Neuronal stem cell (in vitro differentiated cells): ENCODE results near the gene SPATS2L.

ENCODE experiments used
- DNase-seq: peaks from one replicate; pipeline ENCODE4 v3.0.0-alpha.2; 2013; ENCODE audit warnings: low spot score
- H2AFZ ChIP-seq: one replicate; pipeline ENCODE4 v1.6.1; 2013; ENCODE audit warnings: mild to moderate bottlenecking, low read length, inconsistent platforms
- H2AK5ac ChIP-seq: 2 replicates; pipeline ENCODE4 v1.6.1; 2013; ENCODE audit warnings: low read depth, mild to moderate bottlenecking, inconsistent platforms, low read length, moderate library complexity, mixed read lengths
- H2BK120ac ChIP-seq: 2 replicates; pipeline ENCODE4 v1.6.1; 2013; ENCODE audit warnings: low read depth, mild to moderate bottlenecking, inconsistent platforms, low read length, moderate library complexity, mixed read lengths
- H2BK12ac ChIP-seq: one replicate; pipeline ENCODE4 v1.6.1; 2013; ENCODE audit warnings: low read length, inconsistent platforms
- H2BK15ac ChIP-seq: 2 replicates; pipeline ENCODE4 v1.6.1; 2013; ENCODE audit warnings: mild to moderate bottlenecking, low read length, inconsistent platforms, mixed read lengths
- H2BK5ac ChIP-seq: one replicate; pipeline ENCODE4 v1.6.1; 2013; ENCODE audit warnings: inconsistent platforms, mild to moderate bottlenecking, low read length, moderate library complexity
- H3K14ac ChIP-seq: one replicate; pipeline ENCODE4 v1.6.1; 2013; ENCODE audit warnings: low read length, inconsistent platforms
- H3K18ac ChIP-seq: 2 replicates; pipeline ENCODE4 v1.6.1; 2013; ENCODE audit warnings: low read length, inconsistent platforms
- H3K23ac ChIP-seq: 2 replicates; pipeline ENCODE4 v1.6.1; 2013; ENCODE audit warnings: low read depth, mild to moderate bottlenecking, mixed read lengths, low read length, inconsistent platforms; ENCODE audit not compliant: poor library complexity
- H3K27ac ChIP-seq: replicated peaks from 3 replicates; pipeline ENCODE4 v1.5.1; 2013; ENCODE audit warnings: low read length, inconsistent platforms
- H3K27me3 ChIP-seq, 3 experiments: 2 replicates each; pipeline ENCODE4 v1.6.1; 2013; ENCODE audit warnings: low read length in 3 of 3, mild to moderate bottlenecking in 2 of 3, inconsistent platforms in 1 of 3, low read depth in 1 of 3, mixed read lengths in 1 of 3, moderate library complexity in 1 of 3; ENCODE audit not compliant: control insufficient read depth in 3 of 3, insufficient read depth in 3 of 3
- H3K36me3 ChIP-seq, 2 donors: replicated peaks in 1 of 2; 2 replicates each; pipeline ENCODE4 v1.6.1; 2013; ENCODE audit warnings: low read length in 2 of 2; ENCODE audit not compliant: control insufficient read depth in 2 of 2, insufficient read depth in 2 of 2
- H3K4ac ChIP-seq: 2 replicates; pipeline ENCODE4 v1.6.1; 2013; ENCODE audit warnings: inconsistent platforms, mild to moderate bottlenecking, low read length, moderate library complexity
- H3K4me1 ChIP-seq, 2 donors: 1 replicate in 1 of 2; 2 replicates in 1 of 2; pipeline ENCODE4 v1.6.1; 2013; ENCODE audit warnings: low read length in 2 of 2, low read depth in 1 of 2; ENCODE audit not compliant: control insufficient read depth in 2 of 2, insufficient read depth in 1 of 2
- H3K4me2 ChIP-seq: one replicate; pipeline ENCODE4 v1.6.1; 2013; ENCODE audit warnings: mild to moderate bottlenecking, low read length, inconsistent platforms; ENCODE audit not compliant: insufficient read depth, poor library complexity, severe bottlenecking
- H3K4me3 ChIP-seq, 2 donors: 2 replicates each; pipeline ENCODE4 v1.5.1; 2013; ENCODE audit warnings: low read length in 2 of 2, mild to moderate bottlenecking in 2 of 2, inconsistent platforms in 1 of 2, moderate library complexity in 1 of 2
- H3K79me1 ChIP-seq: one replicate; pipeline ENCODE4 v1.6.1; 2013; ENCODE audit warnings: low read depth, mild to moderate bottlenecking, inconsistent platforms, low read length, moderate library complexity
- H3K9ac ChIP-seq: one replicate; pipeline ENCODE4 v1.6.1; 2013; ENCODE audit warnings: mild to moderate bottlenecking, low read depth, low read length, inconsistent platforms; ENCODE audit not compliant: poor library complexity
- H3K9me3 ChIP-seq, 2 donors: replicated peaks in 1 of 2; 2 replicates each; pipeline versions ENCODE3 to v1.6.1; 2013; ENCODE audit warnings: low read length in 2 of 2, mild to moderate bottlenecking in 2 of 2, inconsistent platforms in 1 of 2, low read depth in 1 of 2, mixed read lengths in 1 of 2, moderate library complexity in 1 of 2; ENCODE audit not compliant: control insufficient read depth in 2 of 2, insufficient read depth in 1 of 2
- H4K8ac ChIP-seq: one replicate; pipeline ENCODE4 v1.6.1; 2013; ENCODE audit warnings: low read depth, mild to moderate bottlenecking, inconsistent platforms, low read length, moderate library complexity
- H4K91ac ChIP-seq: one replicate; pipeline ENCODE4 v1.6.1; 2013; ENCODE audit warnings: low read length, low read depth, mild to moderate bottlenecking, inconsistent platforms; ENCODE audit not compliant: poor library complexity
- WGBS, 2 donors: extraction: QIAGEN DNeasy Blood & Tissue Kit; methylation state at CpG; one replicate each; pipeline ENCODE4 v1.1.7; 2013; ENCODE audit warnings: missing lambda C conversion rate in 2 of 2, mixed read lengths in 1 of 2; ENCODE audit not compliant: insufficient read length in 2 of 2, insufficient replicate concordance in 1 of 2; ENCODE audit errors: extremely low coverage in 2 of 2; 5-methylcytosine and 5-hydroxymethylcytosine counted together

SPATS2L gene

DNA sequence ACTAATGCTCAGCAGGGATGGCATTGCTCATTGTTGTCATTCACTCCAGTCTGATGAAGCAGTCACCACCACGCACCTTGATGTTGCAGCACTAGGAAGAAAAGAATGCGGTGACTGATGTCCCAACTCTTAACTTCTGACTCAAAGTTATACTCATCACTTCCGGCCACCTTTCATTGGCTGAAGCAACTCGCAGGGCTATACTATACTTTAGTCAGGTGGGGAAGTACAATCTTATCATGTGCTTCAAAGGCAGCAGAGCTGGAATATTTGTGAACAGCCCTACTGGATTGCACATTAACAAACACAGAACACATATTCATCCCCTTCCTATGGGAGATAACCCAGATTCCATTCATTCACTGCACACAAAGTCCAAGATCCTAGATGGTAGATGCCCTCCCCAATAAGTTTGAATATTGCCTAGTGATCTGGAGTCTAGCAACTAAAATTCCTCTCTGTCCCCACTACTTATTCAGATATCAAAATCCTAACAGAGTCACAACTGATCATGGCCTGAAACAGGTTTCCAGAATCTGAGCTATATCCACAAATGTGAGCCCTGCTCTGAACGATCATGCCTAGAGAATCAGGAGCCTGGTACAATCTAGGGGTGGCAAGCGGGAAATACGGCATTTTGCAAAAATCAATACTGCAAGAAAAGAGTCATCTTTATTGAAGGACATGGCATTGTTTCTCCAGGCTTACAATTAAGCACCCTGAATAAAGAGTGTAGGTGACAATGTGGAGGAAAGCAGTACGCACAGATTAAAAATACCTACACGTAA lies 3.4 kb upstream of the SPATS2L start:
- no peak overlapping the region for H3K18ac ChIP-seq
- no peak for DNase-seq
- no peak overlapping the region for H2AFZ ChIP-seq
- H4K8ac ChIP-seq, result no peak overlapping the region
- H2BK5ac ChIP-seq, result no peak overlapping the region
- H3K4ac ChIP-seq, result no peak overlapping the region
- H3K36me3 ChIP-seq, result no peaks in the 10 kb centered on the region
- H3K23ac ChIP-seq, result no peak overlapping the region
- no CpG with 5 or more reads among the region's 9 CpGs for WGBS, 2 donors
- H3K9me3 ChIP-seq, result no peaks in the 10 kb centered on the region
- no peak overlapping the region for H2BK120ac ChIP-seq
- H3K79me1 ChIP-seq, result no peaks in the 10 kb centered on the region
- no peak overlapping the region for H3K4me2 ChIP-seq
- H2BK15ac ChIP-seq, result no peak overlapping the region
- peaks cover 0 to 6% (median 0%) of the 10 kb centered on the region in 3 experiments for H3K27me3 ChIP-seq
- H3K27ac ChIP-seq, result no peak overlapping the region
- H3K4me3 ChIP-seq, result no peak overlapping the region
- peaks cover 2 to 6% of the 10 kb centered on the region in 2 donors for H3K4me1 ChIP-seq
- H2BK12ac ChIP-seq, result no peak overlapping the region
- H3K14ac ChIP-seq, result no peak overlapping the region
- no peak overlapping the region for H4K91ac ChIP-seq
- no peak overlapping the region for H2AK5ac ChIP-seq
- H3K9ac ChIP-seq, result no peak overlapping the region

- Histone ChIP-seq H3K4me1 (peaks cover 6 to 20% of the 10 kb centered on the region in 2 donors), H3K4me3 (peak overlapping the region; percentile 74 to 95), H2AK5ac (no peak overlapping the region), H2BK120ac (no peak overlapping the region), H2BK12ac (no peak overlapping the region), H3K79me1 (no peaks in the 10 kb centered on the region), H2BK5ac (no peak overlapping the region), H4K8ac (no peak overlapping the region), H3K4ac (no peak overlapping the region), H3K9ac (no peak overlapping the region), H3K27me3 (peaks cover 0 to 6% (median 0%) of the 10 kb centered on the region in 3 experiments), H3K18ac (peak overlapping the region; percentile 12), H3K27ac (no peak overlapping the region), H2AFZ (peak overlapping the region; percentile 91), H3K23ac (no peak overlapping the region), H3K4me2 (peak overlapping the region; percentile 90), H4K91ac (no peak overlapping the region), H3K9me3 (no peaks in the 10 kb centered on the region), H3K36me3 (no peaks in the 10 kb centered on the region), H3K14ac (no peak overlapping the region), H2BK15ac (no peak overlapping the region)
- WGBS, 2 donors, result no CpG with 5 or more reads among the region's 14 CpGs
- peak; percentile 21 for DNase-seq
These were observed 697 bp upstream of the SPATS2L start for GRCh38 chr2:200305797-200306195.

DNA sequence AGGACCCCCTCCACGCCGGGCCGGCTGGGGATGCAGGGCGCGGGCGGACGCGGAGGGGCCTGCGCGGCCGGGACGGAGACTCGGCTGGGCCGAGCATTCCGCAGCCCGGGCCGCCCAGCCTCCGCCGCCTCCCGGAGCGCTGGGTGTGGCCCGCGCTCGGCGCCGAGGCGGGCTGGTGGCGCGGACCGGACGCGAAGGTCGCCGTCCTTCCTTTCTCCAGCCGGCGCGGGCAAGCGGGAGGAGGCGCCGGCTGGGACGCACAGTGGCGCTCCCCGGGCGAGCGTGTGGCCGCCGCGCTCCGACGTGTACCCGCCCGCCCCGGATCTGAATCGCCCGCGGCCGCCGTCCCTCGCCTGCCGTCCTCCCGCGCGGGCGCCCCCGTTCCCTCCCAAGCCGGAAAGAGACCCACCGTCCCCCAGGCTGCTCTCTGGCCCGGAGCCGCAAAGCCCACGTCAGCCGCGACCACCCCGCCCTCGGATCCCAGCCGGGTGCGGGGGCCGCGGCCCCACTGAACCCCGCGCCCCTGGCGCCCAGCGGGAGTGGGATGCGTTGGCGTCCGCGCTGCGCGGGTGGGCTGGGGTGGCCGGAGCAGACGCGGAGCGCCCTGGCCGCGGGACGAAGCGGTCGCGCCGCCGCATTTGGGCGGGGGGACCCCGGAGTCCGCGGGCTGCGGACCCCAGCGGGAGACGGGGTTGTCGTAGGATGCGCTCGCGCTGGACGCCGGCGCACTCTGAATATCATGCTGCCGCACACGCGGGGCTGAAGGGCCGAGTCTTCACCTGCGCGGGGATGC lies 634 bp downstream of the SPATS2L start:
- no peak overlapping the region for H3K27ac ChIP-seq
- no peak overlapping the region for H4K91ac ChIP-seq
- H3K36me3 ChIP-seq, result no peaks in the 10 kb centered on the region
- peak overlapping the region; percentile 33 for H2BK15ac ChIP-seq
- peak overlapping the region; percentile 59 for H3K14ac ChIP-seq
- no peak overlapping the region for H3K4ac ChIP-seq
- peak overlapping the region; percentile 96 for H3K18ac ChIP-seq
- H3K79me1 ChIP-seq, result no peaks in the 10 kb centered on the region
- peak overlapping the region; percentile 61 for H2BK120ac ChIP-seq
- peak overlapping the region; percentile 38 for H2AK5ac ChIP-seq
- H3K9me3 ChIP-seq, result no peaks in the 10 kb centered on the region
- H3K27me3 ChIP-seq, result peaks cover 0 to 6% (median 0%) of the 10 kb centered on the region in 3 experiments
- WGBS, 2 donors, result no CpG with 5 or more reads among the region's 120 CpGs
- peak overlapping the region; percentile 90 for H3K9ac ChIP-seq
- H4K8ac ChIP-seq, result peak overlapping the region; percentile 55
- peak overlapping the region; percentile 91 for H2AFZ ChIP-seq
- H3K4me2 ChIP-seq, result peak overlapping the region; percentile 90
- peak overlapping the region; percentile 67 for H2BK5ac ChIP-seq
- H3K4me3 ChIP-seq, result peak overlapping the region; percentile 74 to 95
- peak overlapping the region; percentile 77 for H2BK12ac ChIP-seq
- H3K4me1 ChIP-seq, result peaks cover 10 to 25% of the 10 kb centered on the region in 2 donors
- peak; percentile 50 for DNase-seq
- H3K23ac ChIP-seq, result no peak overlapping the region
